ENCODE results near the gene PARD6G.

GRCh38 chr18:80143881-80144280 lies 103.4 kb downstream of the PARD6G start:
- TF ChIP-seq TAF1 (IDR thresholded peaks at IDR 0.05; ENCODE audit: low read depth, low read length) (no peak), POLR2A (IDR thresholded peaks at IDR 0.05; ENCODE audit: low read depth, low read length) (no peak), POLR2AphosphoS5 (IDR thresholded peaks at IDR 0.05; ENCODE audit: low read depth, low read length) (no peak)
